DND-41 (cell line): ENCODE measurements around the gene CREB3L2.

Experiments
- EZH2 ChIP-seq: IDR thresholded peaks from 3 replicates; pipeline ENCODE4 v1.6.1; 2012; ENCODE audit warnings: borderline replicate concordance, low read depth, mild to moderate bottlenecking, moderate library complexity, low read length, inconsistent platforms; ENCODE audit not compliant: severe bottlenecking
- TF ChIP-seq, protein P1 (sequence below): IDR thresholded peaks from 2 replicates; pipeline ENCODE4 v1.5.1; 2012; ENCODE audit warnings: borderline replicate concordance, low read length, moderate library complexity, mild to moderate bottlenecking; ENCODE audit not compliant: poor library complexity, severe bottlenecking; ENCODE audit errors: extremely low read depth

DNA sequence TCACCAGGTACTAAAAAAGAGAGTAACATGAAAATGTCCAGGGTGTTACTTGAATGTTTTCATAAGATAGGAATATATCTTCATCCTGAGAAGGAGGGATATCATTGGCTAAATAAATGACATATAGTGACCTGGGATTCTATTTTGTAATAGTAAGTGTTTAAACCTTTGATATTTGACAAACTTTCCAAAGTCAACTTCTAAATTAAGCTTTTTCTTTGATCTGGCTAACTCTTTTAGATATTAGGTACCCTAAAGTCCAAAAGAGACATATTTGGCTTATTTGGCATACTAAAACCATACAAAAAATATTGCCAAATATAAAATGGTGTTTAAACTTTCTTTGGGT, 22.4 kb upstream of the CREB3L2 start:
- TF ChIP-seq, protein P1, sequence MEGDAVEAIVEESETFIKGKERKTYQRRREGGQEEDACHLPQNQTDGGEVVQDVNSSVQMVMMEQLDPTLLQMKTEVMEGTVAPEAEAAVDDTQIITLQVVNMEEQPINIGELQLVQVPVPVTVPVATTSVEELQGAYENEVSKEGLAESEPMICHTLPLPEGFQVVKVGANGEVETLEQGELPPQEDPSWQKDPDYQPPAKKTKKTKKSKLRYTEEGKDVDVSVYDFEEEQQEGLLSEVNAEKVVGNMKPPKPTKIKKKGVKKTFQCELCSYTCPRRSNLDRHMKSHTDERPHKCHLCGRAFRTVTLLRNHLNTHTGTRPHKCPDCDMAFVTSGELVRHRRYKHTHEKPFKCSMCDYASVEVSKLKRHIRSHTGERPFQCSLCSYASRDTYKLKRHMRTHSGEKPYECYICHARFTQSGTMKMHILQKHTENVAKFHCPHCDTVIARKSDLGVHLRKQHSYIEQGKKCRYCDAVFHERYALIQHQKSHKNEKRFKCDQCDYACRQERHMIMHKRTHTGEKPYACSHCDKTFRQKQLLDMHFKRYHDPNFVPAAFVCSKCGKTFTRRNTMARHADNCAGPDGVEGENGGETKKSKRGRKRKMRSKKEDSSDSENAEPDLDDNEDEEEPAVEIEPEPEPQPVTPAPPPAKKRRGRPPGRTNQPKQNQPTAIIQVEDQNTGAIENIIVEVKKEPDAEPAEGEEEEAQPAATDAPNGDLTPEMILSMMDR: no peak
- no peak for TF ChIP-seq EZH2
